Ammon's horn (tissue), 1 donor: ENCODE data around the gene ODF2L.

ENCODE experiments used
- DNase-seq: peaks from one replicate; pipeline ENCODE4 v3.0.0-alpha.2; 2016; ENCODE audit warnings: low spot score

ODF2L gene, protein sequence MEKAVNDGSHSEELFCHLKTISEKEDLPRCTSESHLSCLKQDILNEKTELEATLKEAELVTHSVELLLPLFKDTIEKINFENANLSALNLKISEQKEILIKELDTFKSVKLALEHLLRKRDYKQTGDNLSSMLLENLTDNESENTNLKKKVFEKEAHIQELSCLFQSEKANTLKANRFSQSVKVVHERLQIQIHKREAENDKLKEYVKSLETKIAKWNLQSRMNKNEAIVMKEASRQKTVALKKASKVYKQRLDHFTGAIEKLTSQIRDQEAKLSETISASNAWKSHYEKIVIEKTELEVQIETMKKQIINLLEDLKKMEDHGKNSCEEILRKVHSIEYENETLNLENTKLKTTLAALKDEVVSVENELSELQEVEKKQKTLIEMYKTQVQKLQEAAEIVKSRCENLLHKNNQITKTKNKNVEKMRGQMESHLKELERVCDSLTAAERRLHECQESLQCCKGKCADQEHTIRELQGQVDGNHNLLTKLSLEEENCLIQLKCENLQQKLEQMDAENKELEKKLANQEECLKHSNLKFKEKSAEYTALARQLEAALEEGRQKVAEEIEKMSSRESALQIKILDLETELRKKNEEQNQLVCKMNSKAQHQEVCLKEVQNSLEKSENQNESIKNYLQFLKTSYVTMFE

DNA sequence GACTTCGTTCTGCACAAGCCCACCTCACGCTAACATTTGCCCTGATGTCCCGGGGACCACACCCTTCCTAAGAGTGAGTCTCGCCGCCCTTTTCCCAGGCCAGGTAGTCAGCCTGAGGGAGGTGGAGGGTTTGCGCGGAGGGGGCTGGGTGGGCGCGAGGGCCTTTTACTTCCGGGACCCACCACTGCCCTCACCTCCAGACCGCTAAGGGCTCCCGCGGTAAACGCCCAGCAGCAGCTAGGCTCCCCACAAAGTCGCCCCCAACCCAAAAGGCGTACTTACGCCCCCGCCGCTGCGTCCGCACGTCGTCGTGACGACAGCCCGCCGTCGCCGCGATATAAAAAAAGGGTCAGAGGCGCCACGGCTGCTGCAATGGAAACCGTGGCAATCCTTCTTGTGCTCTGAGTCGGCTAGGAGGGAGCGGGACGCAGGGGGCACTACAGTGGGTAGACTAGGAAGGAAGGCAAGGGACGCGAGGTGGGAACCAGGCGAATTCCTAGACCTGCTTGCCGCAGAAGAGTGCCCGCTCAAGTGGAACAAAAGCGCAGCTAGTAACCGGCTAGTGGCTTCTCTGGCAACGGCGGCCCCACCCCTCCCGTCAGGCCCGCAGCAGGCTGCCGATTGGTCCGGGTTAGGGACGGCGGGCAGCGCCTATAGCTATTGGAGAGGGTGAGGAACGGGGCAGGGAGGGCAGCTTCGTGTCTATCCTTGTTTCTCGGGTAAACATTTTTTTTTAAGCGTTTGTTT lies at the start of gene ODF2L:
TSS of gene ODF2L (minus strand) at position 573 of the 747 bp plus-strand sequence. CDS start 9,296 bp downstream, outside the sequence.
- peak; percentile 96 for DNase-seq

DNA sequence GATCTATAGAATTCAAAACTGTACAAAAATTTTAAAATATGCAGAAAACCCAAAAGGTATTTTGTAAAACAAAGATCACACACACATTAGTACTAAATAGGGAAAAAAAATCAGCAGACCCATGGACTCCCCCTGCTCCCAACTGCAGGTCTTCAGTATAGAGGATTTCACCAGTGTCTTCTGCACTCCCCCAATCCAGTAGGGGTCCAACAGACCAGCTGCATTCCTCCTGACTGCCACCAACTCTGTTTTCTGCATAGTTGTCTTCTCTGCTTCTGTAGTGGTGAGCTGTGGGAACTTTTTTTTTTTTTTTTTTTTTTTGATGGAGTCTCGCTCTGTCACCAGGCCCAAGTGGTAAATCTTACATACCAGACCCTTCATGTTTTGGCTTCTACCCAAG lies 49.8 kb upstream of the ODF2L start:
- DNase-seq = no peak

DNA sequence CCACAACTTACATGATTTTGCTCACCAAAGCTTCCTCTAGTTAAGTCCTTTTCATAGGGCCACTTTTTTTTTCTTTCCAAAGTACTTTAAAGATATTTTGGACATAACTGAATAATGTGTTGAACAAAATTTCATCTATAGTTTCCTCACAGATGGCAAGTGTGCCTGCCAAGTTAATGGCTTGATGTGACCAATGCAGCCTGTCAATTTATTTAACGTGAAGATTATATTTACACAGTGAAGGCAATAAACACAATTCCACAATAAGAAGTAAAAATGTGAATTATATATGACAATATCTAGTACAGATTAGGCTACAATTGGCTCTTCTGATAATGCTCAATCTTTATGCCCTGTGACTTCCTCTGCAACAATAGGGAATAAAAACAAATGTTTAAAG lies 45.9 kb upstream of the ODF2L start:
- no peak for DNase-seq

DNA sequence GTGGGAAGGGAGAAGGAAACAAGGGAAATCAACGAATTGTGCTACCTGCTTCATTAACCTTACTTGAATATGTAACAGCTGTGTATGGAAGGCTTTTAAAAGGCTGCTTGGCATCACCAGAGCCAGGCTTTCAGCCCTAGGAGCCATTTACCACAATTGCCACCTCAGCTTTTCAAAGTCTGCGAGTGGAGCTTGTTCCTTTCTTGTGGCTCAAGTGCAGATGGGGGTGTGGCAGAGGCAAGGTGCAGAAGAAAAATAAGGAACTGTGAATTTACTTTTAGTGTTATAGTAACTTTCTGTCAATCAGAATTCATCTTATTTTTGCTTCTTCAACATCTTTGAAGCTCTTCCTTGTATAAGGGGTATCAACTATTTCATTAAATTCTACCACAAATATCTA lies 45.5 kb upstream of the ODF2L start:
- no peak for DNase-seq

DNA sequence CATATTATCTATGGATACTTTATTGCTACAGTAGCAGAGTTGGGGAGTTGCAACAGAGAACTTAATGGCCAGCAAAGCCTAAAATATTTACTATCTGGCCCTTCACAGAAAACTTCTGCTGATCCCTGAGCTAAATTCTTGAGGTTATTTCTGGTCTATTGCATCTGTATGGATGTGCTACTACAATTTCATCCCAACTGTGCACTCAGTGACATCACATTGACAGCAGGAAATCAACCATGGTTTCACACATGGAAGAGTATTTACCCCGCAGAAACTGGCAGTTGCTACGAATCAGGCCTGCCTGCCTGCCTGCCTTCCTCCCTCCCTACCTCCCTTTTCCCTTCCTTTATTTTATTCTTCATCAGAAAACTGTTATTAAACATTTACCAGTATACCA lies 39.9 kb upstream of the ODF2L start:
- no peak for DNase-seq

DNA sequence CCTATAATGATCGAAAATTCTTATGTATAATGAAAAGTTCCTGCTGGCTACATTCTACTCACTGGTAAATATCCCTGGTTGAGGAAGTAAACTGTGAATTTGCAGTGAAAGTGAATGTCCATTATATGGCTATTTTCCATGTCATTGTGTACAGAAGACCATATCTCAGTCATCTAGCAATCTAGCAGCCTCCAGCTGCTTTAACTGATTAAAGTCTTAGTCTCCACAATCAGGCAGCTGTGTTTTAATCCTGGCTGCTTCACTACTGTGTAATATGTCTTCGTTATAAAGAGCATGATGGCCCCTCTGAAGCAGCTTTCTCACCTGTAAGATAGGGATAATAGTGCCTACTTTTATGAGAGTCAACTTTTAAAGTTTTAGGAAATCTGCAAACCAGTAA lies 39.2 kb upstream of the ODF2L start:
- no peak for DNase-seq

DNA sequence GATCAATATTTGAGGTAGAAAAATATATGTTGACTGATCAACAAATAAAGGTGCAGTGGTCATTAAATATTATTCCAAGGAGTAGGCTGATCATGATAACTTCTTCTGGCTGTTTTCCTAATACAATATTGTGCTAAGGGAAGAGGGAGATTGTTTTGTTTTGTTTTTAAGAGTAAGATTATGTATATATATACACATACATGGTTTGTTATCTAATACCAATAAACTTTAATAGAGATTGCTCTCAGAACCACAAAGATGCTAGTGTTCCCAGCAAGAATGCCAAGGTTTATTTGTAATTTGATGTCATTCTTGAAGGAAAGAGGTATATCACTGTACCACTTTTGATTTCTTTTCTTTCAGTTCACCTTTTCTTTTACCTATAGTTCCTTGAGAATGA lies 37.9 kb upstream of the ODF2L start:
- no peak for DNase-seq

DNA sequence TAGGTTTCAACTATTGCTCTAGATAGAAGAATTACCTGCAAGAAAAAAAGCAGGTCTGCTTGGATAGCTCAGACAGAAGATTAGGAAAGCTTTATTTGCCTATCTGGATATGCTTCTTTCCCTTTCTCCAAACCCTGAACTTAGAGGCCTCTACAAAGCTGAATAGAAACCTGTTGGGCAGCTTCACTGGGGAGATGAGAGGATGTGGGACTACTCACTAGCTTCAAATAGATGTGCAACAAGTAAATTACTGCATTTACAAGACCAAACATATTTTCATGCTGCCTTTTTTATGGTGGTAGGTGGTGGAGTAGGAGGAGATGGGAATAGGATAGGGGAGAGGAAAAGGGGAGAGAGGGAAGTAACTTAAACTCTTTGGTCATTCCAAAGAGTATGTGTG lies 34.3 kb upstream of the ODF2L start:
- DNase-seq = no peak

DNA sequence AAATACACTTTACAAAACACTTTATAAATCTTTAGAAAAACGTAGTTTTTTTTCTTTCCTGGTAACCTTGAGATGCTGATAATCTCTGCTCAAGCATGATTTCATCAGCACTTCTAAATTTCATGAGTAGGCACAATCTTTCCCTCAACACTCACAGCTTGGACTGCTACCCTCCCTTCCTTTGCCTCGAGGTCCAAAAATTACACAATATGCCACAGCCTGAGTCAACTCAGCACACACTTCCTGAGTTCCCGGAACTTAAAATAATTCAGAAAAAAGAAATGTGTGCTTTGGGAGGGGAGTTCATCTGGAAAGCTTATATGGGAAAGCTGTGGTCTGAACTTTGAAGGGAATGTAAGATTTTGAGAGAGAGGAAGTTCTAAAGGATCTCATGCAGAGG lies 33.7 kb upstream of the ODF2L start:
- DNase-seq = peak; percentile 51

DNA sequence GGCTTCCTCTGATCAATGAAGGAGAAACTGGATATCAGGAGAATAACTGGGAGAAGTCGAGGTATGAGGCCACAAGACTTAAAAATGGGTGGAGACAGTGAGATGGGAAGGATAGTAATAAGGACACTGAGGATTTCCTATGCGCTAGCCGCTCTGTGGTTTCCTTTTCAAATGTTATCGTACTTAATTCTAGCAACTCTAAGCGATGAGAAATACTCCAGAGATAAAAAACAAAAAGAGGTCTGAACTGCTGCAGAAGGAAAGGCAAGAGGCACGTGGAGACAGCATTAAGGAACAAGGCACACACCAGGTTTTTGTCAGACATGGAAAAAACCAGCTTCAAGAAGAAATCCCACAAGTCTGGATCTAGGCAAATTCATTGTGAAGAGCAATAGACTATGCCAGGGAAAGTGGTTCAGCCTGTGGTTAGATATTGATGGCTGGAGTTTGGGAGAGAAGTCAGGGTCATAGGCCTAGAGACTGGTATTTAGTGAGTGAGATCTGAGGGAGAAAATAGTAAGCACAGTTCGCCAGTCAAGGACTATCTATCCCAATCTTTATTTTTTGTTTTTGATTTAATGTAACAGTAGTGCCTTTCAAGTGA lies 33.1 kb upstream of the ODF2L start:
- DNase-seq = no peak

DNA sequence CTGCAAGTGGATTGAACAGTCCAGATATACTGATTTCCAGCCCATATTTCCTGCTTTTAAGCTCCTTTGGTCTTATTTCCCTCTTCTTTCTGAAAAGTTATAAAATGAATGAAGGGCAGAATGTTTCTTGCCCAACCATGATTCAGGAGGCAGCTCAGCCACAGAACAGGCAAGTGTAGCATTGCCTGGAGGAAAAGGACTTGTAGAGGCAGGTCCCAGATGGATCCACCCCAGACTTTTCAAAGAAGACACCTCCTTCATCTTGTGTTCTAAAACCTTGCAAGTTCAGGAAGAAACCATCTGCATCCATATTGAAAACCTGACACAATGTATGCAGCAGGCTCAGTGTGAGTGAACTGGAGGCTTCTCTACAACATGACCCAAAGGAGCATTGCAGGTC lies 27.8 kb upstream of the ODF2L start, which contains the start of gene CLCA2:
TSS of gene CLCA2 (plus strand) at position 299 of the 400 bp plus-strand sequence. CDS start at position 376, 77 bp downstream.
- DNase-seq = no peak

DNA sequence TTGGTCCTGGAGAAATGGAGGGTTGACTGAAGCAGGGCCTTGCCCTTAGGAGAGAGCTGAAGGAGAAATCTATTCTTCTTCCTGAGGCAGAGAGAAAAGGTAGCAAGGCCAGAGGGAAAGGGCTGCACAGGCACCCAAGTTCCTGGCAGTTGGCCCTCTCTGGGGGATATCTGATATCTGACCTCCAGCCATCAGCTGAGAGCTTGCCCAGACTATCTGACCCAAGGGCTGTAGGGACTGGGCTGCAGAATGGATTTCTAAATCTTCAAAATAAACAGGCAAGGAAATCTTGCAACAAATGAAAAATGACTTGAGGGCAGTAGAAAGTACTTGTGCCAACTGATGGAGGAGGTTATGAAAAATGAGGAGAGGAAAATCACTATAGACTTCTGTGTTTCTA lies 27.4 kb upstream of the ODF2L start:
- no peak for DNase-seq

DNA sequence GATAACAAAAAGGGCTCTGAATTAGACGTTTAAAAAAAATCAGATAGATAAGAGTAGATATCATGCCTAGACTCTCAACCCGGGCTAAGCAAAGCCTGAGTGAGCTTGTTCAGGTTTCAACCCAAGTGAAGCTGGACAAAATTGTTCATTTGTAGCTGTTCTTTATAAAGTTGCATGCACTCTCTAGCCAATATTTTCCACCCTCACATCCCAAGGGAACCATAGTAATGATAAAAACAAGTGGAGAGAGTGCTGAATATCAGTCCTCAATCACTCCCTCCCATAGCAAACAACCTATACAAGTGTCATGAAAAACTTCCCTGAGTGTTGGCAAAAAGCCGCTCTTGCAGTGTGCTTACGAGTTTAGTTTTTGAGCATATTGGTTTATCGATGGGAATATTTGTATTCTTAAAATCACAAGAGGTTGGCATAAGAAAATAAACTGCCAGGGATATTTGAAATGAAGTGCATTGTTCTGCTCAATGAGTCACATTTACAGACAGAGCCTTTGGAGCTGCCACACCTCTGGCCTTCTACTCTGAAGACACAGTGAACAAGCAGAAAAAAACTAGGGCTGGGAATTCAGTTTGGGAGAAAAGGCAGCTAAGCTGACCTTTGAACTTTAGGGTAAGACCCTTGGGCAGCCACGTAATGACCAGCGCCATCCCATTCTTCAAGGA lies 25.6 kb upstream of the ODF2L start:
- DNase-seq = no peak

DNA sequence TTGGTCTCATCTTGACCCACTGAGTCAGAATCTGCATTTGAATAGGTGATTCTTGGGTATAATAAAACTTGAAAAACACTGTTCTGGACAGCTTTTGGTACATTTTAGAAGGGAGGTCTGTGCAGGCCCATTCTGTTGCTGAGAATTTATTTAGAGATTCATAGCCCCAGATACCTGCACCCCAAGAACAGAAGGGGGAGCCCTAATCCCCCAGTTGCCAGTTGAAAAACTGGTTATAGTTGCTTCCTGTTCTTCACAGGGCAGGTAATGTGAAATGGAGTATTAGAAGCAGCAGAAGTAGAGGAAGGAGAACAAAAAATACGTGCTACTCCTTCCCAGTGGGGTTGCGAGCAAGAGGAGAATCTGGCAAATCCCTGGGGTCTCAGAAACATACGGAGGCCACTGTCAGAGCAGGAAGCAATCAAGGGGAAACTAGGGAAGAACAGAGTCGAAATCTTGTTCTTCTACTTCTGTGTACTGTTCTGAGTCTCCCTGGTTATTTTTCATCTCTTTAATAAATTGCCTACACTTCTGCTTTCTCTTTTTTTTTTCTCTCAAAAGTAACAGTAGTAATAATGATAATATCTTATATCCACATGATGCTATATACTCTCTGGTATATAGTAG lies 23.3 kb upstream of the ODF2L start:
- peak; percentile 38 for DNase-seq

DNA sequence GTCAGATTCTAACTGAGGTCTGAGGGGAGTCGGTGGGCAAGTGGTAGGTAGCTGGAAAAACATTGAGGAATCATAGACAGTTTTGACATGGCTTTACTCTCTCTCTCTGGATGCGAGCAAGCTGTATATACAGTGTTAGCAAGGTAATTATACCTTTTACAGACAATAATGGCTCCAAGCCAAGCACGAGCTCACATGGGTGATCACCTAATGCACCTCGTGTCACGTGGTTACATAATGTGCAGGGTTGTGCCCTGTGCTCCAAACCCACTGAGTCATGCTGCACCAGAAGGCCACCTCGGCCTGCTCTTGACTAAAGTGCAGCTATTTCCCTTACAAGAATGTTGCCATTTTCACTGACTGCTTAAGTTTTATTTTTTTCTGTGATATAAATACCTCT lies 20.2 kb upstream of the ODF2L start:
- no peak for DNase-seq

DNA sequence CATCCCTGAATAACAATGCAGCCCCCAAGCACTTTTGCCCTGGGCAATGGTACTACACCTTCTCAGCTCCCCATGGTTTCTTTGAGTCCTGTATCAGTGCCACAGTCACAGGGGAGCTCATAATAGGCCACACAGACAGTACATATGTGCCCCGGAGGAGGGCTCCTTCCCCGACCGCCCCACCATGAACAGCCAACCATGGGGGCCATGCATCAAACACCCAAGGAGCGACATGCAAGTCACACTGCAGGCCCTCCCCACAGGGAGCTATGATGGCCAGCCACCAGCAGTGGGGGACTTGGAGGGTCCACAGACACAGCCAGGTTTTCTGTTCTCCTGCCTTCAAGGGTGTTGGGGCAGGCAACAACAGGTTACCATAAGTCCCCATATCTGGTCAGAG lies 14.8 kb upstream of the ODF2L start:
- no peak for DNase-seq

DNA sequence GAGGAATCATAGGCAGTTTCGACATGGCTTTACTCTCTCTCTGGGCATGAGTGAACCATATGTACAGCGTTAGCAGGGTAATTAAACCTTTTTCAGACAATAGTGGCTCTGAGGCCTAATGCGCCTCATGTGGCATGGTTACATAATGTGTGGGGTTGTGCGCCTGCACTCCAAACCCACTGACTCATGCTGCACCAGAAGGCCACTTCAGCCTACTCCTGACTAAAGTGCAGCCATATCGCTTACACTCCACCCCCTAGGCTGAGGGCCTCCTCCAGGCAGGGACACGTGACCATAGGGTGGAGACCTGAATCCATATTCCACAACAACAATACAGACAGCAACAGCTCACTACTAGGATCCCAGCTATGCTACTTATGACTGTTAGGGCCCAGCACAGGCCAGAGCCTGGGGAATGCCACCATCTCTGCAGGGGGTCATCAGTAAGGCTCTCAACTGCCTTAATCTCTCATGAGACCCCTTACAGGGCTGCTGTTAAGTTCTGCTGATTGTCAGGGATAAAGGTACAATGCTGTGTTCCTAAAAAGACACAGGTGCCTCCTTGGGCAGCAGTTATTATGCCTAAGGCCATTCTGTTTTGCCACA lies 13.4 kb upstream of the ODF2L start:
- DNase-seq = no peak

DNA sequence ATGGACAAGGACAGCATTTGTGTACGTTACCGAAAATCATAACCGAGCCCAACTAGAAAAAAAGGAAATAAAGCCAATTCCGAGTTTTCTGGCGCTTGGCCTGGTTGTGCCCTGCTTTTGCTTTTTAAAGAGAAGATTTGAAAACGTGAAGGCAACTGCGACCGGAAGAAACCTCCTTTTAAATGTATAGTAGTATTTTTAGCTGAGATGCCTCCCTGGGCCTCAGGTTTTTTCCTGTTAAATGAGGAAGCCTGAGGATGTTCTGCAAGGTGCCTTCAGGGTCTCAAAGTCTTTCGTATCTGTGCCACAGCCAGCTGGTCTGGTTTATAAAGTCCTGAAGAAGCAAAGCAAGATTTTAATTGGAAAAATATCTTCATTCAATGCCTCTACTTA lies 371 bp upstream of the ODF2L start:
- no peak for DNase-seq

DNA sequence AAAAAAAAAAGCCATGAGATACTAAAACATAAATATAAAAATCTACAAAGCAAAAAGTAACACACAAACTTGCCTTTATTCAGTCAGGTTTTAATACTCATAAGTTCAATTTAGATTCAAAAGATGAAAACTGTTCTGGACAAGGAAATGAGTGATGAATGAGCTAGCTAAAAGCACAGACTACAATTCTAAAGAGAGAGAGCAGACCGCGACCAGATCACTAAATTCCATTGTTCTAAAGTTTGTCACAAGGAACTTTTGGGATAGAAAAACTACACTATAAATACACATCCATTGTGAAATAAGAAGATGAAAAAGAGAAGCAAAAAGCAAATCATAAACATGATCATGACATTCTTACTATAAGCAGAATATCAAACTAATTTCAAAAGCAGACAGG lies 1.7 kb downstream of the ODF2L start:
- DNase-seq = no peak

DNA sequence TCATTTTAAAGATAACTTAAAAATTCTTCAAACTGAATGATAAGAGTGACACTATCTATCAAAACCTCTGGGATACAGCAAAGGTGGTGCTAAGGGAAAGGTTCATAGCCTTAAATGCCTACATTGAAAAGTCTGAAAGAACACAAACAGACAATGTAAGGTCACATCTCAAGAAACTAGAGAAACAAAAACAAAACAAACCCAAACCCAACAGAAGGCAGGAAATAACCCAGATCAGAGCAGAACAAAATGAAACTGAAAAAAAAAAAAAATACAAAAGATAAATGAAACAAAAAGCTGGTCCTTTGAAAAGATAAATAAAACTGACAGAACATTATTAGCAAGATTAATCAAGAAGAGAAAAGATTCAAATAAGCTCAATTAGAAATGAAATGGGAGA lies 6.8 kb downstream of the ODF2L start:
- DNase-seq = no peak

DNA sequence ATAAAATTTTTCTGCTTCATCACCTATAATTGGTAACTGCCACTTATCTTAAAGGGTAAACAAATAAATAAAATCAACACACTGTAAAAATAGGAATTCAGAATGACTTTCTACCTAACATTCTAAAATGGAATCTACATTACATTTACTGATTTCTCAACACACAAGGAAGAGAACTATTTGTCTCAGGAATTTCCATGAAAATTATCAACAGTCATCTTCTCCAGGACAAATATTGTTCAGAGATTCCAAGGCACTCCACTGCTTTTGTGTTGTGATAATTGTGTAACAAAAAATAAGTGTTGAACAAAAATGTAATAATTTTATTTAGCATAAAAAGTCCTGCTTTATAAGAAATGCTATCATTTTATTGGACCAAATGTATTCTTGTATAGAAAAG lies 7.3 kb downstream of the ODF2L start:
- no peak for DNase-seq
